ENCODE data around the gene TMEM129.

GRCh38 chr4:1675802-1676137 lies 45.4 kb downstream of the TMEM129 start:
- TF ChIP-seq, protein P1, sequence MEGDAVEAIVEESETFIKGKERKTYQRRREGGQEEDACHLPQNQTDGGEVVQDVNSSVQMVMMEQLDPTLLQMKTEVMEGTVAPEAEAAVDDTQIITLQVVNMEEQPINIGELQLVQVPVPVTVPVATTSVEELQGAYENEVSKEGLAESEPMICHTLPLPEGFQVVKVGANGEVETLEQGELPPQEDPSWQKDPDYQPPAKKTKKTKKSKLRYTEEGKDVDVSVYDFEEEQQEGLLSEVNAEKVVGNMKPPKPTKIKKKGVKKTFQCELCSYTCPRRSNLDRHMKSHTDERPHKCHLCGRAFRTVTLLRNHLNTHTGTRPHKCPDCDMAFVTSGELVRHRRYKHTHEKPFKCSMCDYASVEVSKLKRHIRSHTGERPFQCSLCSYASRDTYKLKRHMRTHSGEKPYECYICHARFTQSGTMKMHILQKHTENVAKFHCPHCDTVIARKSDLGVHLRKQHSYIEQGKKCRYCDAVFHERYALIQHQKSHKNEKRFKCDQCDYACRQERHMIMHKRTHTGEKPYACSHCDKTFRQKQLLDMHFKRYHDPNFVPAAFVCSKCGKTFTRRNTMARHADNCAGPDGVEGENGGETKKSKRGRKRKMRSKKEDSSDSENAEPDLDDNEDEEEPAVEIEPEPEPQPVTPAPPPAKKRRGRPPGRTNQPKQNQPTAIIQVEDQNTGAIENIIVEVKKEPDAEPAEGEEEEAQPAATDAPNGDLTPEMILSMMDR (IDR thresholded peaks at IDR 0.05 in 2 of 3, conservative IDR thresholded peaks at IDR 0.05 in 1 of 3; ENCODE audit: control insufficient read depth in 2 of 3, extremely low read depth in 1 of 3, insufficient read depth in 1 of 3, low read depth in 3 of 3, low read length in 3 of 3): no peak
- TF ChIP-seq PAX8 (IDR thresholded peaks at IDR 0.05): no peak
- TF ChIP-seq ZSCAN29 (IDR thresholded peaks at IDR 0.05): no peak
- TF ChIP-seq TCF3 (IDR thresholded peaks at IDR 0.05; ENCODE audit: borderline replicate concordance, insufficient read depth, low read depth, low read length): no peak
- TF ChIP-seq JUND (IDR thresholded peaks at IDR 0.05; ENCODE audit: low read depth, low read length): no peak
- no peak for TF ChIP-seq POLR2A (IDR thresholded peaks at IDR 0.05; ENCODE audit: low read depth, low read length)
- no peak for TF ChIP-seq TAF1 (IDR thresholded peaks at IDR 0.05; ENCODE audit: borderline replicate concordance, low read depth, low read length)
- no peak for TF ChIP-seq MTA3 (IDR thresholded peaks at IDR 0.05; ENCODE audit: borderline replicate concordance, low read length)
- TF ChIP-seq PRDM15 (CRISPR knock-in tag; IDR thresholded peaks at IDR 0.05): no peak
- TF ChIP-seq, protein P2, sequence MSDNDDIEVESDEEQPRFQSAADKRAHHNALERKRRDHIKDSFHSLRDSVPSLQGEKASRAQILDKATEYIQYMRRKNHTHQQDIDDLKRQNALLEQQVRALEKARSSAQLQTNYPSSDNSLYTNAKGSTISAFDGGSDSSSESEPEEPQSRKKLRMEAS (IDR thresholded peaks at IDR 0.05; ENCODE audit: low read depth, low read length): no peak
- TF ChIP-seq BCLAF1 (IDR thresholded peaks at IDR 0.05): no peak
- TF ChIP-seq JUNB (IDR thresholded peaks at IDR 0.05): no peak
- TF ChIP-seq PAX5 (IDR thresholded peaks at IDR 0.05; ENCODE audit: borderline replicate concordance, low read depth, low read length): no peak

Data from GM12878 (cell line).